ENCODE measurements around the gene POU2F1. TPM values are rescaled to one million over a fixed set of nuclear protein-coding genes. Genes with fewer than 3 reads are reported as not detected.

The POU2F1 gene
- total and polyA plus RNA-seq, 8 donors = 1.2 to 36.2 (median 7.7) TPM

- intact Hi-C loops (cut with DNase I; ENCODE audit: low total_unique reads) = no loop called here
- Histone ChIP-seq H3K27ac (no peak overlapping the region), H3K27me3 (peaks cover 0 to 7% (median 0%) of the 10 kb centered on the region in 3 donors), H3K9me3 (no peaks in the 10 kb centered on the region), H3K4me3 (no peak overlapping the region), H3K4me1 (peaks cover 0 to 3% (median 0%) of the 10 kb centered on the region in 4 donors), H3K36me3 (no peaks in the 10 kb centered on the region)
- DNase-seq = no peak
- 68 to 78% (median 75%) methylated on average over 7 of the region's 7 CpGs for WGBS, 5 donors
- TF ChIP-seq CTCF (IDR thresholded peaks at IDR 0.05) = no peak
- TF ChIP-seq EP300 (IDR thresholded peaks at IDR 0.05) = no peak
- TF ChIP-seq POLR2A (IDR thresholded peaks at IDR 0.05) = no peak
- TF ChIP-seq POLR2AphosphoS5 (IDR thresholded peaks at IDR 0.05) = no peak
Observed at GRCh38 chr1:167469280-167469965, 248.7 kb downstream of the POU2F1 start.

GRCh38 chr1:167471568-167471967 lies 250.9 kb downstream of the POU2F1 start:
- no peak for DNase-seq
- H3K4me3 ChIP-seq = no peak overlapping the region
- H3K9me3 ChIP-seq = no peaks in the 10 kb centered on the region
- WGBS, 5 donors = 86 to 94% (median 91%) methylated on average over 5 of the region's 5 CpGs
- no peak overlapping the region for H3K27ac ChIP-seq
- H3K4me1 ChIP-seq = peaks cover 0 to 3% (median 0%) of the 10 kb centered on the region in 4 donors
- no peak for TF ChIP-seq EP300 (IDR thresholded peaks at IDR 0.05)
- TF ChIP-seq CTCF (IDR thresholded peaks at IDR 0.05) = no peak
- TF ChIP-seq POLR2A (IDR thresholded peaks at IDR 0.05) = no peak
- TF ChIP-seq POLR2AphosphoS5 (IDR thresholded peaks at IDR 0.05) = no peak
- intact Hi-C loops (cut with DNase I; ENCODE audit: low total_unique reads) = no loop called here
- H3K36me3 ChIP-seq = no peaks in the 10 kb centered on the region
- H3K27me3 ChIP-seq = peaks cover 0 to 7% (median 0%) of the 10 kb centered on the region in 3 donors

- Histone ChIP-seq H3K9me3 (no peaks in the 10 kb centered on the region), H3K27ac (no peak overlapping the region), H3K4me1 (peaks cover 0 to 3% (median 0%) of the 10 kb centered on the region in 4 donors), H3K36me3 (no peaks in the 10 kb centered on the region), H3K27me3 (peaks cover 0 to 7% (median 0%) of the 10 kb centered on the region in 3 donors), H3K4me3 (no peak overlapping the region)
- 64 to 80% (median 72%) methylated on average over 10 of the region's 10 CpGs for WGBS, 5 donors
- intact Hi-C loops (cut with DNase I; ENCODE audit: low total_unique reads) = no loop called here
- TF ChIP-seq CTCF (IDR thresholded peaks at IDR 0.05) = no peak
- TF ChIP-seq EP300 (IDR thresholded peaks at IDR 0.05) = no peak
- no peak for TF ChIP-seq POLR2A (IDR thresholded peaks at IDR 0.05)
- no peak for TF ChIP-seq POLR2AphosphoS5 (IDR thresholded peaks at IDR 0.05)
- no peak for DNase-seq
Observed at GRCh38 chr1:167472752-167473521, 252.3 kb downstream of the POU2F1 start.

GRCh38 chr1:167473761-167474160 lies 253.1 kb downstream of the POU2F1 start:
- intact Hi-C loops (cut with DNase I; ENCODE audit: low total_unique reads) = no loop called here
- no peaks in the 10 kb centered on the region for H3K9me3 ChIP-seq
- no peak for TF ChIP-seq POLR2A (IDR thresholded peaks at IDR 0.05)
- no peak for TF ChIP-seq EP300 (IDR thresholded peaks at IDR 0.05)
- no peak for TF ChIP-seq POLR2AphosphoS5 (IDR thresholded peaks at IDR 0.05)
- H3K36me3 ChIP-seq = no peaks in the 10 kb centered on the region
- H3K27ac ChIP-seq = no peak overlapping the region
- no peak overlapping the region for H3K4me3 ChIP-seq
- peaks cover 0 to 3% (median 0%) of the 10 kb centered on the region in 4 donors for H3K4me1 ChIP-seq
- WGBS, 5 donors = 58 to 69% (median 61%) methylated on average over 5 of the region's 5 CpGs
- DNase-seq = no peak
- peaks cover 0 to 7% (median 0%) of the 10 kb centered on the region in 3 donors for H3K27me3 ChIP-seq

Measured in stomach (tissue), 9 donors.